Natural killer cell treated with Interleukin-12 subunit alpha and Interleukin-12 subunit beta and Interleukin-15 and Interleukin-18, amount 100 ng/mL, for 72 hours (primary cell): ENCODE data around the gene ALX4. TPM values are rescaled to one million over a fixed set of nuclear protein-coding genes. Genes with fewer than 3 reads are reported as not detected.

ENCODE experiments used
- ATAC-seq, 2 donors: fragments of 150-1000 bp; cut with Tn5 transposase in 1 of 2; sonication (Bioruptor Pico), chemical (Tn5 transposase) in 1 of 2; 2 replicates each; pipeline ENCODE4 v1.10.0; 2021
- DNase-seq: peaks from one replicate; pipeline ENCODE4 v3.0.0; 2022; ENCODE audit warnings: low spot score
- H3K27ac Mint-ChIP-seq, 2 donors: 1 replicate in 1 of 2; 2 replicates in 1 of 2; pipeline ENCODE4 v1.8.0; 2022; ENCODE audit warnings: mixed read lengths in 2 of 2, mild to moderate bottlenecking in 1 of 2, moderate library complexity in 1 of 2
- H3K27me3 Mint-ChIP-seq, 2 donors: 1 replicate in 1 of 2; 2 replicates in 1 of 2; pipeline ENCODE4 v1.8.0; 2022; ENCODE audit warnings: mixed read lengths in 2 of 2
- H3K36me3 Mint-ChIP-seq: one replicate; pipeline ENCODE4 v1.8.0; 2022; ENCODE audit warnings: mixed read lengths
- H3K4me1 Mint-ChIP-seq, 2 donors: 1 replicate in 1 of 2; 2 replicates in 1 of 2; pipeline ENCODE4 v1.8.0; 2022; ENCODE audit warnings: low read depth in 2 of 2, mixed read lengths in 2 of 2, mild to moderate bottlenecking in 1 of 2
- H3K4me3 Mint-ChIP-seq: one replicate; pipeline ENCODE4 v1.8.0; 2022; ENCODE audit warnings: mixed read lengths
- H3K9me3 Mint-ChIP-seq: 2 replicates; pipeline ENCODE4 v1.8.0; 2022; ENCODE audit warnings: mixed read lengths
- total RNA-seq, 2 donors: library from RNA; stranded (reverse); gene quantifications; one replicate each; pipeline ENCODE4 v1.2.3, GENCODE V29; 2022

ALX4 gene
- total RNA-seq, 2 donors from 2014 or later, result not detected

- DNase-seq (no peak), ATAC-seq (no peak)
- H3K27ac Mint-ChIP-seq, result no peak overlapping the region
- peaks cover 4 to 5% of the 10 kb centered on the region in 2 donors for H3K4me1 Mint-ChIP-seq
- H3K4me3 Mint-ChIP-seq, result no peak overlapping the region
- H3K36me3 Mint-ChIP-seq, result peaks cover 21% of the 10 kb centered on the region
- H3K9me3 Mint-ChIP-seq, result peaks cover 3% of the 10 kb centered on the region
- H3K27me3 Mint-ChIP-seq, result no peaks in the 10 kb centered on the region
These were observed 96.8 kb downstream of the ALX4 start for GRCh38 chr11:44213148-44213547.

GRCh38 chr11:44212128-44212527 lies 97.8 kb downstream of the ALX4 start:
- ATAC-seq (no peak), DNase-seq (no peak)
- peaks cover 24% of the 10 kb centered on the region for H3K36me3 Mint-ChIP-seq
- no peaks in the 10 kb centered on the region for H3K27me3 Mint-ChIP-seq
- no peak overlapping the region for H3K4me3 Mint-ChIP-seq
- H3K4me1 Mint-ChIP-seq, result peaks cover 4 to 5% of the 10 kb centered on the region in 2 donors
- no peak overlapping the region for H3K27ac Mint-ChIP-seq
- peaks cover 3% of the 10 kb centered on the region for H3K9me3 Mint-ChIP-seq

Other genes starting within 250 kb of the ALX4 start
- 1 to 10 TPM; 3.4 to 5.4 TPM for gene ACCS, start 243.9 kb downstream of the ALX4 start, total RNA-seq
- 10 to 100 TPM; 41.6 to 45.7 TPM for gene EXT2, start 214.5 kb downstream of the ALX4 start, total RNA-seq